Keratinocyte (primary cell): ENCODE results near the gene TSHZ3. TPM values are rescaled to one million over a fixed set of nuclear protein-coding genes. Genes with fewer than 3 reads are reported as not detected.

Experiments
- DNase-seq: peaks from one replicate; pipeline ENCODE4 v3.0.0-alpha.2; 2011; ENCODE audit warnings: low read depth, missing footprints, low spot score
- FAIRE-seq: peaks from 2 replicates; lab custom pipeline; 2011; peaks lifted over from hg19 to GRCh38; lab: Jason Lieb, UNC
- H2AFZ ChIP-seq: 2 replicates; pipeline ENCODE4 v1.6.0; 2012; ENCODE audit warnings: low read length, control low read depth, inconsistent platforms; ENCODE audit not compliant: control insufficient read depth
- H3K27ac ChIP-seq: 2 replicates; pipeline ENCODE4 v1.5.1; 2011; ENCODE audit warnings: low read length; ENCODE audit not compliant: control insufficient read depth, insufficient read depth
- H3K27me3 ChIP-seq: 3 replicates; pipeline ENCODE4 v1.6.0; 2011; ENCODE audit warnings: low read length; ENCODE audit not compliant: control insufficient read depth, insufficient read depth; ENCODE audit errors: extremely low read depth
- H3K36me3 ChIP-seq, 2 experiments: 2 replicates in 1 of 2; 3 replicates in 1 of 2; pipeline ENCODE4 v1.5.1; 2011; ENCODE audit warnings: low read length in 2 of 2, mild to moderate bottlenecking in 1 of 2; ENCODE audit not compliant: control insufficient read depth in 2 of 2, insufficient read depth in 2 of 2; ENCODE audit errors: extremely low read depth in 1 of 2
- H3K4me1 ChIP-seq: 3 replicates; pipeline ENCODE4 v1.5.1; 2011; ENCODE audit warnings: low read length; ENCODE audit not compliant: control insufficient read depth, insufficient read depth; ENCODE audit errors: extremely low read depth
- H3K4me2 ChIP-seq: 3 replicates; pipeline ENCODE4 v1.6.0; 2011; ENCODE audit warnings: low read depth, low read length; ENCODE audit not compliant: control insufficient read depth, insufficient read depth; ENCODE audit errors: extremely low read depth
- H3K4me3 ChIP-seq, 3 experiments: fragments of 200-600 bp in 1 of 3; sonication (generic) in 1 of 3; 2 replicates in 2 of 3; 3 replicates in 1 of 3; pipeline ENCODE4 v1.5.1; 2011 to 2016; ENCODE audit warnings: low read length in 3 of 3, mild to moderate bottlenecking in 3 of 3, control low read depth in 2 of 3, inconsistent platforms in 1 of 3, low read depth in 1 of 3, mixed read lengths in 1 of 3, mixed run types in 1 of 3, moderate library complexity in 1 of 3; ENCODE audit not compliant: control insufficient read depth in 2 of 3, insufficient read depth in 2 of 3; ENCODE audit errors: extremely low read depth in 1 of 3
- H3K79me2 ChIP-seq: 2 replicates; pipeline ENCODE4 v1.6.0; 2012; ENCODE audit warnings: low read length; ENCODE audit not compliant: control insufficient read depth, insufficient read depth
- H3K9ac ChIP-seq: 3 replicates; pipeline ENCODE4 v1.6.0; 2011; ENCODE audit warnings: low read length; ENCODE audit not compliant: control insufficient read depth, insufficient read depth; ENCODE audit errors: extremely low read depth
- H3K9me1 ChIP-seq: 3 replicates; pipeline ENCODE4 v1.6.0; 2011; ENCODE audit warnings: low read length; ENCODE audit not compliant: control insufficient read depth, insufficient read depth; ENCODE audit errors: extremely low read depth
- H3K9me3 ChIP-seq: 2 replicates; pipeline ENCODE4 v1.5.1; 2012; ENCODE audit warnings: low read depth, low read length; ENCODE audit not compliant: control insufficient read depth
- H4K20me1 ChIP-seq: 3 replicates; pipeline ENCODE4 v1.6.0; 2011; ENCODE audit warnings: low read length; ENCODE audit not compliant: control insufficient read depth, insufficient read depth; ENCODE audit errors: extremely low read depth
- EZH2 ChIP-seq: IDR thresholded peaks from one replicate; pipeline ENCODE4 v1.6.1; 2012; ENCODE audit warnings: inconsistent platforms, mild to moderate bottlenecking, low read length, moderate library complexity
- dilution Hi-C: fragments of 300-500 bp; cut with MboI; formaldehyde crosslinking; loops from one replicate; pipeline ENCODE4 v1.7.0; 2020; ENCODE audit warnings: low sequenced_read_pairs; ENCODE audit not compliant: extremely low pct_ligation_motif_present
- polyA plus RNA-seq, 5 experiments: library from polyadenylated mRNA; depleted of rRNA in 3 of 5; stranded (reverse) in 3 of 5; stranded (forward) in 1 of 5; unstranded in 1 of 5; fragments of >200 nt; gene quantifications; 1 replicate in 1 of 5; 2 replicates in 3 of 5; 3 replicates in 1 of 5; pipeline versions ENCODE4 v1.2.1 to v1.2.3, GENCODE V29; 2011 to 2012; ENCODE audit warnings: missing spikeins in 2 of 5, low read depth in 1 of 5, low replicate concordance in 1 of 5
- TF ChIP-seq, protein P1 (sequence below), 3 experiments: IDR thresholded peaks in 1 of 3; conservative IDR thresholded peaks in 1 of 3; optimal IDR thresholded peaks in 1 of 3; 2 replicates in 2 of 3; 3 replicates in 1 of 3; pipeline versions ENCODE3 to v1.5.1; 2011; ENCODE audit warnings: low read length in 3 of 3, mild to moderate bottlenecking in 3 of 3, moderate library complexity in 2 of 3, control low read depth in 1 of 3, inconsistent platforms in 1 of 3; ENCODE audit not compliant: insufficient read depth in 2 of 3; ENCODE audit errors: extremely low read depth in 1 of 3

TSHZ3 gene
- polyA plus RNA-seq, 1 donor (not counting 4 experiments of a cell fraction or from before 2014, with no cell fraction given), result 3.6 TPM

- H3K27me3 ChIP-seq, result no peaks in the 10 kb centered on the region
- no peak for TF ChIP-seq EZH2
- TF ChIP-seq, protein P1, sequence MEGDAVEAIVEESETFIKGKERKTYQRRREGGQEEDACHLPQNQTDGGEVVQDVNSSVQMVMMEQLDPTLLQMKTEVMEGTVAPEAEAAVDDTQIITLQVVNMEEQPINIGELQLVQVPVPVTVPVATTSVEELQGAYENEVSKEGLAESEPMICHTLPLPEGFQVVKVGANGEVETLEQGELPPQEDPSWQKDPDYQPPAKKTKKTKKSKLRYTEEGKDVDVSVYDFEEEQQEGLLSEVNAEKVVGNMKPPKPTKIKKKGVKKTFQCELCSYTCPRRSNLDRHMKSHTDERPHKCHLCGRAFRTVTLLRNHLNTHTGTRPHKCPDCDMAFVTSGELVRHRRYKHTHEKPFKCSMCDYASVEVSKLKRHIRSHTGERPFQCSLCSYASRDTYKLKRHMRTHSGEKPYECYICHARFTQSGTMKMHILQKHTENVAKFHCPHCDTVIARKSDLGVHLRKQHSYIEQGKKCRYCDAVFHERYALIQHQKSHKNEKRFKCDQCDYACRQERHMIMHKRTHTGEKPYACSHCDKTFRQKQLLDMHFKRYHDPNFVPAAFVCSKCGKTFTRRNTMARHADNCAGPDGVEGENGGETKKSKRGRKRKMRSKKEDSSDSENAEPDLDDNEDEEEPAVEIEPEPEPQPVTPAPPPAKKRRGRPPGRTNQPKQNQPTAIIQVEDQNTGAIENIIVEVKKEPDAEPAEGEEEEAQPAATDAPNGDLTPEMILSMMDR (optimal IDR thresholded peaks at IDR 0.05 in 1 of 3, IDR thresholded peaks at IDR 0.05 in 1 of 3, conservative IDR thresholded peaks at IDR 0.05 in 1 of 3; ENCODE audit: extremely low read depth in 1 of 3, insufficient read depth in 2 of 3, low read length in 3 of 3), result no peak
- FAIRE-seq, result no peak
- H3K4me1 ChIP-seq, result no peaks in the 10 kb centered on the region
- no peak overlapping the region for H3K4me3 ChIP-seq
- H3K27ac ChIP-seq, result no peak overlapping the region
- no peak overlapping the region for H2AFZ ChIP-seq
- dilution Hi-C loops, result no loop called here
- no peaks in the 10 kb centered on the region for H4K20me1 ChIP-seq
- H3K9ac ChIP-seq, result no peak overlapping the region
- H3K9me1 ChIP-seq, result no peaks in the 10 kb centered on the region
- H3K4me2 ChIP-seq, result no peak overlapping the region
- H3K9me3 ChIP-seq, result no peaks in the 10 kb centered on the region
- DNase-seq, result no peak
- H3K36me3 ChIP-seq, result no peaks in the 10 kb centered on the region
- H3K79me2 ChIP-seq, result no peaks in the 10 kb centered on the region
Measured at GRCh38 chr19:31235806-31236205, 113.4 kb downstream of the TSHZ3 start.

- H3K9me1 ChIP-seq, result no peaks in the 10 kb centered on the region
- H3K4me3 ChIP-seq, result no peak overlapping the region
- TF ChIP-seq EZH2, result no peak
- TF ChIP-seq, protein P1 (optimal IDR thresholded peaks at IDR 0.05 in 1 of 3, IDR thresholded peaks at IDR 0.05 in 1 of 3, conservative IDR thresholded peaks at IDR 0.05 in 1 of 3; ENCODE audit: extremely low read depth in 1 of 3, insufficient read depth in 2 of 3, low read length in 3 of 3), result no peak
- no peak overlapping the region for H3K4me2 ChIP-seq
- H3K9me3 ChIP-seq, result no peaks in the 10 kb centered on the region
- H3K27me3 ChIP-seq, result no peaks in the 10 kb centered on the region
- DNase-seq (no peak), FAIRE-seq (no peak)
- dilution Hi-C loops, result no loop called here
- H3K9ac ChIP-seq, result no peak overlapping the region
- no peaks in the 10 kb centered on the region for H3K4me1 ChIP-seq
- H3K79me2 ChIP-seq, result no peaks in the 10 kb centered on the region
- no peak overlapping the region for H2AFZ ChIP-seq
- H3K27ac ChIP-seq, result no peak overlapping the region
- H3K36me3 ChIP-seq, result no peaks in the 10 kb centered on the region
- no peaks in the 10 kb centered on the region for H4K20me1 ChIP-seq
Measured at GRCh38 chr19:31233295-31233800, 115.9 kb downstream of the TSHZ3 start.
